Measurements from ENCODE around the gene TMEM125.

DNA sequence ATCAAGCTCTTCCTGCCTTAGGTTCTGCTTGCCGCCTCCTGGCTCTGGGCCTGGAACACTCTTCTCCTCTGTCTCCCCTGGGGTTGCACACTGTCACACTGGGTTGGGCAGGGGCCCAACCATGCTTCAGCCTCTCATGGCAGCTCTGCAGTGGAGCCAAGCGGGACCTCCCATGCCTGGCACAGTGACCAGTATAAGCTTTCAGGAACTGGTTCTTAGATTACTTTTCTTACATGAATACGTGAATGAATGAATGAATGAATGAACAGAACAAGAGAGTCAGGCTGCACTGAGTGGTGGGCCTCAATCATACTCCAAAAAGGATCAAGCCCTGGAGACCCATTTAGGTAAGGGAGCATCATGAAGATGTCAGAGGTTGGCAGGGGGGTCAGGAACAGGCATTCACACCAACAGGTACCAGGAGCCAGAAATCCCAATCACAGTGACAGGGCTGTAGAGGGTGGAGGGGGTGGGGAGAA, 30.8 kb upstream of the TMEM125 start:
- TF ChIP-seq, protein P1, sequence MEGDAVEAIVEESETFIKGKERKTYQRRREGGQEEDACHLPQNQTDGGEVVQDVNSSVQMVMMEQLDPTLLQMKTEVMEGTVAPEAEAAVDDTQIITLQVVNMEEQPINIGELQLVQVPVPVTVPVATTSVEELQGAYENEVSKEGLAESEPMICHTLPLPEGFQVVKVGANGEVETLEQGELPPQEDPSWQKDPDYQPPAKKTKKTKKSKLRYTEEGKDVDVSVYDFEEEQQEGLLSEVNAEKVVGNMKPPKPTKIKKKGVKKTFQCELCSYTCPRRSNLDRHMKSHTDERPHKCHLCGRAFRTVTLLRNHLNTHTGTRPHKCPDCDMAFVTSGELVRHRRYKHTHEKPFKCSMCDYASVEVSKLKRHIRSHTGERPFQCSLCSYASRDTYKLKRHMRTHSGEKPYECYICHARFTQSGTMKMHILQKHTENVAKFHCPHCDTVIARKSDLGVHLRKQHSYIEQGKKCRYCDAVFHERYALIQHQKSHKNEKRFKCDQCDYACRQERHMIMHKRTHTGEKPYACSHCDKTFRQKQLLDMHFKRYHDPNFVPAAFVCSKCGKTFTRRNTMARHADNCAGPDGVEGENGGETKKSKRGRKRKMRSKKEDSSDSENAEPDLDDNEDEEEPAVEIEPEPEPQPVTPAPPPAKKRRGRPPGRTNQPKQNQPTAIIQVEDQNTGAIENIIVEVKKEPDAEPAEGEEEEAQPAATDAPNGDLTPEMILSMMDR (IDR thresholded peaks at IDR 0.05) = no peak
- no peak for TF ChIP-seq POLR2AphosphoS5 (IDR thresholded peaks at IDR 0.05; ENCODE audit: low read depth, low read length)
- no peak for TF ChIP-seq SIN3A (IDR thresholded peaks at IDR 0.05; ENCODE audit: borderline replicate concordance, insufficient read depth, low read depth, low read length)
